Aorta (tissue), 5 donors: Measurements from ENCODE around the gene PLP1. TPM values are rescaled to one million over a fixed set of nuclear protein-coding genes. Genes with fewer than 3 reads are reported as not detected.
"Not testable (repeated sequence)": the region's sequence is repeated elsewhere in the genome, so short reads cannot be mapped to it uniquely, and the experiment has no call there.

Experiments
- ATAC-seq: fragments of 200-7000 bp; cut with Tn5 transposase; one replicate; pipeline ENCODE4 v1.9.1; 2022; ENCODE audit warnings: moderate library complexity; ENCODE audit not compliant: low FRiP score
- DNase-seq, 2 donors: peaks; one replicate each; pipeline ENCODE4 v3.0.0-alpha.2; 2020
- H3K27ac ChIP-seq, 2 donors: one replicate each; pipeline ENCODE4 v1.5.1; 2013; ENCODE audit warnings: low read length in 2 of 2, mild to moderate bottlenecking in 2 of 2, moderate library complexity in 2 of 2, control low read depth in 1 of 2, inconsistent platforms in 1 of 2, low read depth in 1 of 2
- H3K27me3 ChIP-seq, 2 donors: one replicate each; pipeline ENCODE4 v1.6.1; 2013; ENCODE audit warnings: control low read depth in 1 of 2, low read length in 1 of 2, mild to moderate bottlenecking in 1 of 2, moderate library complexity in 1 of 2; ENCODE audit not compliant: insufficient read depth in 2 of 2, control insufficient read depth in 1 of 2
- H3K36me3 ChIP-seq, 2 donors: one replicate each; pipeline ENCODE4 v1.6.1; 2013; ENCODE audit warnings: control low read depth in 1 of 2, low read length in 1 of 2, mild to moderate bottlenecking in 1 of 2; ENCODE audit not compliant: insufficient read depth in 2 of 2, control insufficient read depth in 1 of 2
- H3K4me1 ChIP-seq, 2 donors: one replicate each; pipeline ENCODE4 v1.6.1; 2013; ENCODE audit warnings: low read length in 2 of 2, control low read depth in 1 of 2, mild to moderate bottlenecking in 1 of 2, moderate library complexity in 1 of 2; ENCODE audit not compliant: insufficient read depth in 2 of 2, control insufficient read depth in 1 of 2
- H3K4me3 ChIP-seq, 2 donors: one replicate each; pipeline ENCODE4 v1.5.1; 2013; ENCODE audit warnings: low read length in 2 of 2, control low read depth in 1 of 2, mild to moderate bottlenecking in 1 of 2
- H3K9me3 ChIP-seq: one replicate; pipeline ENCODE4 v1.6.1; 2013; ENCODE audit warnings: mild to moderate bottlenecking, low read length; ENCODE audit not compliant: control insufficient read depth
- WGBS, 2 donors: extraction: QIAGEN DNeasy Blood & Tissue Kit; methylation state at CpG; one replicate each; pipeline ENCODE4 v1.1.7; 2013; 5-methylcytosine and 5-hydroxymethylcytosine counted together
- intact Hi-C, 2 donors: fragments of 100-400 bp; cut with DNase I; formaldehyde crosslinking; loops; one replicate each; pipeline versions ENCODE4 v1.14.2 to v1.15.0; 2022
- polyA plus RNA-seq, 2 donors: library from polyadenylated mRNA; stranded (reverse); fragments of 200-250 nt; gene quantifications; one replicate each; pipeline ENCODE4 v1.2.3, GENCODE V29; 2013
- total RNA-seq, 2 donors: library from RNA; stranded (reverse); fragmentation: NEBNext Ultra II Directional; extraction: Animal tissue kit (Norgen Biotek cat#: 25700); gene quantifications; one replicate each; pipeline ENCODE4 v1.2.1, GENCODE V29; 2021
- donor health status: healthy with polysubstance abuse.
- donor health status: Bipolar disorder and iron deficiency.
- donor health status: DM: no; HTN: no; CAD: no.
- donor health status: DM: no; HTN: no; CAD: no.
- donor health status: DM: yes; HTN: yes; CAD: no.

The PLP1 gene
- total and polyA plus RNA-seq, 4 donors = 0.50 to 21.3 (median 4.3) TPM

DNA sequence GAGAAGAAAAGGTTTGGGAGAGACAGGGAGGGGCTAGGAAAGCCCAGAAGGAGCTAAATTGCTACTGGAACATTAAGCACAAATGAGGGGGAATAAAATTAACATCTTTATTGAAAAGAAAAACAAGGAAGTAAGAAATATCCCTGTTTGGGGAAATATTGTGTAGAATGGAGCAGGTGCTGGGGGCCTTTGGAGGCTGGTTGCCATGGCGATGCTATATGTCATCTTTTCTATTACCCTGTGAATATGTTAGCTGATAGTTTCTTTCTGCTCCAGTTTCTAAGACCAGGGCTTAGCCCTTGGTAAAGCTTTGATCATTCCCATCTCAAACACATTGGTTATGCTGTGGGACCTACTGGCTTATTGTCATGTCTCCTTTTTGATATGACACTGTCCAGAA is 37.2 kb upstream of the PLP1 start:
- intact Hi-C loops = no loop called here
- Histone ChIP-seq H3K9me3 (no peaks in the 10 kb centered on the region), H3K27me3 (no peaks in the 10 kb centered on the region), H3K4me1 (no peaks in the 10 kb centered on the region), H3K36me3 (no peaks in the 10 kb centered on the region), H3K4me3 (no peak overlapping the region), H3K27ac (no peak overlapping the region)
- DNase-seq (no peak), ATAC-seq (no peak)
- 90 to 100% methylated on average over 1 of the region's 1 CpG for WGBS, 2 donors

DNA sequence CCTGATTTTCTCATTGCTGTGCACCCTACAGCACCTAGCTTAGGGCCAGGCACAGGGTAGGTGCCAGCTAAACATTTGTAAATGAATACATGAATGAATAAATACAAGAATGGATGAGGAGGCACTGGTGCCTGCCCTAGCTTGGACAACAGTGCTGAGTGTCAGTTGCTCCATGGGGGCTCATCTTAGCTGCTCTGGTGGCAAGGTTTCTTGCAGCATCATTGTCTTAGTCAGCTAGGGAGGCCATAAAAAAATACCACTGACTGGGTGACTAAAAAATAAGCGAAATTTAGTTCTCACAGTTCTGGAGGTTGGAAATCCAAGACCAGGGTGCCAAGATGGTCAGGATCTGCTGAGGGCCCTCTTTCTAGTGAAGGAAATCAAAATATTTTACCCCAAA is 34.8 kb upstream of the PLP1 start:
- Histone ChIP-seq H3K36me3 (no peaks in the 10 kb centered on the region), H3K27ac (no peak overlapping the region), H3K9me3 (no peaks in the 10 kb centered on the region), H3K4me1 (no peaks in the 10 kb centered on the region), H3K27me3 (no peaks in the 10 kb centered on the region), H3K4me3 (no peak overlapping the region)
- ATAC-seq (no peak), DNase-seq (no peak)
- intact Hi-C loops = no loop called here
- WGBS, 2 donors = 65 to 97% methylated on average over 1 of the region's 1 CpG

DNA sequence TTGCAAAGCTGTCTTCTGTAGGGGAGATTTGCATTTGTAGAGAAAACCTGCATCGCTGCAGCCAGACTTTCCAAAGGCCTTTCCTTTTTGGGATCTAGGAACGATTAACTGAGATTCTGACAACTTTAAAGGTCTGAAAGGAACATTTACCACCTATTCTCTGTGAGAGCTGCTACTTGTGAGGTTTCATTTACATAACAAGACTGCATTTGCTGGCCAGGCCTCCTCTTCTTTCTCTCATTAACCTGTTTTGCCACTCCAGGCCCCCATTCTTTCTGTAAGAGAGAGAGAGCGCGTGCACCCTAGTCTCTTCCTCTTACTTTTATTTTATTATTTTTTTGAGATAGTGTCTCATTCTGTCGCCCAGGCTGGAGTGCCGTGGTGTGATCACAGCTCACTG is 34.3 kb upstream of the PLP1 start:
- H3K9me3 ChIP-seq = no peaks in the 10 kb centered on the region

DNA sequence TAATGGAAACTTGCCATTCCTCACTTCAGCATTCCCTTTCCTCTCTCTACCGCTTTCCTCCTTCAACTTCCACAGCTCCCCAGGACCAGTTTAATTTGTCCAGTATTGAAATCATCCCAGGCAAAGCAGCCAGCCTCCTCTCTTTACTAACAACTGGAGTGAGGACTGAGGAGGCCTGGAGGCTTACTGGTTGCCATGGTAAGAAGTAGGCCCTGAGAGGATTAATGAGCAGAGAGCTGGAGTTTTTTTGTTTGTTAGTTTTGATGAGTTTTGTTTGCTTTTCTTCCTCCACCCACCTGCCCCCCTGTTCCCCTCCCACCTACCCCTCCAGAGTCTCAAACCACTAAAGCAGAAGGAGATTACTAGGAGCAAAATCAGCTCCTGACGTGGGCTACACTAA is 29.5 kb upstream of the PLP1 start:
- WGBS, 2 donors = 73 to 90% methylated on average over 2 of the region's 2 CpGs
- Histone ChIP-seq H3K27me3 (no peaks in the 10 kb centered on the region), H3K36me3 (no peaks in the 10 kb centered on the region), H3K4me3 (no peak overlapping the region), H3K9me3 (no peaks in the 10 kb centered on the region), H3K27ac (no peak overlapping the region), H3K4me1 (no peaks in the 10 kb centered on the region)
- no peak for DNase-seq
- intact Hi-C loops = no loop called here
- no peak for ATAC-seq

More for the DNA sequence above, 34.3 kb upstream of the PLP1 start:
- H3K36me3 ChIP-seq = no peaks in the 10 kb centered on the region
- ATAC-seq (no peak), DNase-seq (no peak)
- intact Hi-C loops = no loop called here
- no peak overlapping the region for H3K4me3 ChIP-seq
- 58 to 88% methylated on average over 6 of the region's 6 CpGs for WGBS, 2 donors
- no peaks in the 10 kb centered on the region for H3K27me3 ChIP-seq
- H3K27ac ChIP-seq = no peak overlapping the region
- no peaks in the 10 kb centered on the region for H3K4me1 ChIP-seq

DNA sequence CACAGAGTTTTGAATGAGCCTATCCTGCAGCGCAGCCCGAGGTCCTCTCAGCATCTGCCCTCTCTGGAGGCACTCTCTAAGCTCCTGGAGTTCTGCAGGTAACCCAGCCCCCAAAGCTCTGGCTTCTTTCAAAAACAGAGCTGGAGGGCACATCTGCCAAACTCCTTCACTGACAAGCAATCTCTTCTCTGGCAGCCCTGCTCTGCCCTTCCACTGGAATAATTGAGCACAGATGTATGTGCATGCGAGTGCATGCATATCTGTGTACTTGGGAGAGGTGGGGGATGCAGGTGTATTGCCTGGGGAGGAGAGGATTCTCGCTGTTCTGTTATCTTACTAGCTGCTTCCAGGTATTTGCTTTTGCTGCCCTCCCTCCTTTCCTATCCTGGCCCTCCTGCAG is 22.2 kb upstream of the PLP1 start:
- Histone ChIP-seq H3K4me1 (no peaks in the 10 kb centered on the region), H3K27me3 (no peaks in the 10 kb centered on the region), H3K27ac (no peak overlapping the region), H3K36me3 (no peaks in the 10 kb centered on the region), H3K9me3 (no peaks in the 10 kb centered on the region), H3K4me3 (no peak overlapping the region)
- intact Hi-C loops = no loop called here
- ATAC-seq (no peak), DNase-seq (no peak)
- 81 to 95% methylated on average over 4 of the region's 4 CpGs for whole genome bisulfite sequencing, 2 donors

DNA sequence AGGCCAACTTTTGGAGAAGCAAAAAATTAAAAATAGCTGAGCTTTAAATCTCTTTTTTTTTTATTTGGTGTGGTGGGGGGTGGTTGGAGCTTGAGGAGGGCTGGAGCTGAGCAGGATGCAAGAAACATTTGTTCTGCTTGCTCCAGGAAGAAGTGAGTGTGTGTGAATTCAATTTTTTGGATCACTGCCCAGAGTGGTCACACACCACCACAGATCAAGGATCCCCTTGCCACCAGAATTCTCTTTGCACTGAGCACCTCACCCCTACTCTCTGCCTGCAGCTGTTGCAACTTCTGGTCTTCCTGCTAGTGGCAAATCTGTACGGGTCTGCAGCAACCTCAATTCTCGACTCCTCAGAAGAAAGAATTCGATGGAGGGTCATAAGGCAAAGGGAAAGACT is 19.9 kb upstream of the PLP1 start:
- Histone ChIP-seq H3K36me3 (no peaks in the 10 kb centered on the region), H3K4me3 (no peak overlapping the region), H3K9me3 (no peaks in the 10 kb centered on the region), H3K27me3 (no peaks in the 10 kb centered on the region), H3K4me1 (no peaks in the 10 kb centered on the region), H3K27ac (no peak overlapping the region)
- DNase-seq = no peak
- intact Hi-C loops = no loop called here
- no peak for ATAC-seq
- 72 to 74% methylated on average over 3 of the region's 3 CpGs for WGBS, 2 donors

DNA sequence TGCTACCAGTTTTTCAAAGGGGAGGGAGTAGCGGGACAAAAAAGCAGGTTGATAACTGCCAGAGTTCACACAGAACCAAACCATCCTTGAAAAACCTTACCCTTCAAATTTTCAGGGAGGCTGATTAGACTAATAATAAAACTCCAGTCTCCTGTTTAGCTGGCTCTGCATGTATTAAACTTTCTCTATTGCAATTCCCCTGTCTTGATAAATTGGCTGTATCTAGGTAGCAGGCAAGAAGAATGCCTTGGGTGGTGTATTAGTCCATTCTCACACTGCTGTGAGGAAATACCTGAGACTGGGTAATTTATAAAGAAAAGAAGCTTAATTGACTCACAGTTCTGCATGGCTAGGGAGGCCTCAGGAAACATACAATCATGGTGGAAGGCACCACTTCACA is 18.1 kb upstream of the PLP1 start:
- Histone ChIP-seq H3K36me3 (no peaks in the 10 kb centered on the region), H3K4me3 (no peak overlapping the region), H3K27ac (no peak overlapping the region), H3K9me3 (no peaks in the 10 kb centered on the region), H3K27me3 (no peaks in the 10 kb centered on the region), H3K4me1 (no peaks in the 10 kb centered on the region)
- 98 to 100% methylated on average over 1 of the region's 1 CpG for WGBS, 2 donors
- DNase-seq (no peak), ATAC-seq (no peak)
- intact Hi-C loops = no loop called here

DNA sequence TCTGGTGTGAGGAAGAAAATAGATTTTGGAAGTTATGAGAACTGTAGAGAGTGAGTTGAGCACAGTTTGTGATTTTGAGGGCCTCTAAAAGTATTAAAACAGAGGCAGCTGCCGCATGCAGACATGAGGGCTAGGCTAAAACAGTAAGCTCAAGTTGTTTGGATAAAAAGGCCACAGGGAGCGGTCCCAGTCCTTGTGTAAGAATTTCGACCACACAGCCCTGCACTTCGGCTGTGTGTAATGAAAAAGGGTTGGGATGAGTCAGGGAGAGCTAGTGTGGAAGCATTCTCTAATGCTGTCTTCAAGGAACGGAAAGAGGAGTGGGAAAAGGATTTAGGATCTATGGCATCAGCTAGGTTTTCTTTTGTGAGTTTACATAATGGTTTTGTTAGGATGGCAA is 13.1 kb upstream of the PLP1 start:
- H3K27ac ChIP-seq, H3K36me3 ChIP-seq, H3K4me3 ChIP-seq, H3K9me3 ChIP-seq, H3K4me1 ChIP-seq, ATAC-seq, H3K27me3 ChIP-seq, DNase-seq, intact Hi-C loops: not testable (repeated sequence)
- WGBS, 2 donors = 73 to 88% methylated on average over 5 of the region's 5 CpGs

DNA sequence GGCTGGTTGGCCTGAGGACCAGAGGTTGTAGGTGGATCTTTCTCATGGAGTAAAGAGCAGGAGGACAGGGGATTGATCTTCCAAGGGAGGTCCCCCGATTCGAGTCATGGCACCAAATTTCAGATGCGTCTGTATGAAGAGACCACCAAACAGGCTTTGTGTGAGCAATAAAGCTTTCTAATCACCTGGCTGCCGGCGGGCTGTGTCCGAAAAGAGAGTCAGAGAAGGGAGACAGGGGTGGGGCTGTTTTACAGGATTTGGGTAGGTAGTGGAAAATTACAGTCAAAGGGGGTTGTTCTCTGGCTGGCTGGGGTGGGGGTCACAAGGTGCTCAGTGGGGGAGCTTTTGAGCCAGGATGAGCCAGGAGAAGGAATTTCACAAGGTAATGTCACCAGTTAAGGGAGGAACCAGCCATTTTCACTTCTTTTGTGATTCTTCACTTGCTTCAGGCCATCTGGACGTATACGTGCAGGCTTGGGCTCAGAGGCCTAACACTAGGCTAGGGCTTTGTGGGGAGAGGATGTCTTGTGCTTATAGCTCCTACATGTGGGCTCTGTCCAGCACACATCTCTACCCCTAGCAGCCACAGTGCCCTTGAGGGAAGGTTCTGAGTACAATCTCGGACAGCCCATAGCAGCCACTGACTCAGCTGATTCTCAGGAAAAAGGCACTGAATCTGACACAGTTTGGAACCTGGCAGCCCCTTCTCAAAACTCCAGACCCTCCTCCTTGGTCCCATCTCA is 9.7 kb upstream of the PLP1 start:
- H3K4me1 ChIP-seq, DNase-seq, H3K36me3 ChIP-seq, H3K4me3 ChIP-seq, H3K27ac ChIP-seq, intact Hi-C loops, H3K9me3 ChIP-seq, ATAC-seq, H3K27me3 ChIP-seq: not testable (repeated sequence)
- 77% methylated on average over 9 of the region's 9 CpGs for WGBS, 2 donors
